ENCODE measurements around the gene PPP1R11.

The PPP1R11 gene

GRCh38 chr6:30062471-30063178 lies 4.4 kb upstream of the PPP1R11 start:
- DNase-seq: no peak

GRCh38 chr6:30063315-30063714 lies 3.7 kb upstream of the PPP1R11 start:
- no peak for DNase-seq

GRCh38 chr6:30066082-30066481 lies 916 bp upstream of the PPP1R11 start:
- no peak for DNase-seq

GRCh38 chr6:30067460-30068139 lies 602 bp downstream of the PPP1R11 start:
- DNase-seq: no peak

GRCh38 chr6:30071081-30071818 lies 4.3 kb downstream of the PPP1R11 start:
- no peak for DNase-seq

- DNase-seq: no peak
Observed at GRCh38 chr6:30071858-30072257, 4.9 kb downstream of the PPP1R11 start.

- no peak for DNase-seq
Observed at GRCh38 chr6:30073489-30074235, 6.7 kb downstream of the PPP1R11 start.

- DNase-seq: no peak
Observed at GRCh38 chr6:30074331-30075093, 7.5 kb downstream of the PPP1R11 start.

GRCh38 chr6:30075094-30075789 lies 8.2 kb downstream of the PPP1R11 start, which contains the start of gene RNF39:
Gene RNF39 (minus strand): TSS chr6:30075769. CDS start chr6:30075585, 184 bp downstream.
- peak in 1 of 2 donors; percentile 20 for DNase-seq

- DNase-seq: no peak
Observed at GRCh38 chr6:30075790-30076732, 9.1 kb downstream of the PPP1R11 start.

GRCh38 chr6:30077218-30077617 lies 10.2 kb downstream of the PPP1R11 start:
- DNase-seq: no peak

GRCh38 chr6:30087876-30088275 lies 20.9 kb downstream of the PPP1R11 start:
- DNase-seq: no peak

GRCh38 chr6:30091577-30092381 lies 24.8 kb downstream of the PPP1R11 start:
- no peak for DNase-seq

GRCh38 chr6:30092852-30093543 lies 26.0 kb downstream of the PPP1R11 start:
- DNase-seq: no peak

- DNase-seq: no peak
Observed at GRCh38 chr6:30093951-30094661, 27.1 kb downstream of the PPP1R11 start.

- DNase-seq: no peak
Observed at GRCh38 chr6:30096829-30097228, 29.8 kb downstream of the PPP1R11 start.

- DNase-seq: no peak
Observed at GRCh38 chr6:30097902-30098768, 31.1 kb downstream of the PPP1R11 start.

Measured in activated CD4-positive, alpha-beta T cell treated with anti-CD3 and anti-CD28 coated beads for 4 hours (primary cell).